GM12878 (cell line): ENCODE results near the gene YWHAQ. TPM values are rescaled to one million over a fixed set of nuclear protein-coding genes. Genes with fewer than 3 reads are reported as not detected.
A peak's percentile ranks its signal among the peaks of the same experiment; 100 is the strongest.

Experiments
- BMI1 ChIP-seq: fragments of 450-650 bp; IDR thresholded peaks from 2 replicates; pipeline ENCODE4 v1.6.1; 2016; ENCODE audit warnings: mild to moderate bottlenecking, moderate library complexity, borderline replicate concordance
- CBX5 ChIP-seq: sonication (generic); IDR thresholded peaks from 2 replicates; pipeline ENCODE4 v1.6.1; 2016; ENCODE audit warnings: low read depth, moderate library complexity, mild to moderate bottlenecking, inconsistent platforms
- ELK1 ChIP-seq: IDR thresholded peaks from 2 replicates; pipeline ENCODE4 v1.6.1; 2012; ENCODE audit warnings: low read depth, low read length, improper control_type of control experiment
- EZH2 ChIP-seq: IDR thresholded peaks from 2 replicates; pipeline ENCODE4 v1.6.1; 2012; ENCODE audit warnings: low read depth, mild to moderate bottlenecking, control low read depth, inconsistent platforms, low read length, borderline replicate concordance; ENCODE audit not compliant: control insufficient read depth
- MEF2B ChIP-seq: fragments of 450-650 bp; IDR thresholded peaks from 2 replicates; pipeline ENCODE4 v1.6.1; 2018; ENCODE audit warnings: mild to moderate bottlenecking, moderate library complexity; ENCODE audit not compliant: partially characterized antibody, poor library complexity, severe bottlenecking
- MLLT1 ChIP-seq: fragments of 450-650 bp; IDR thresholded peaks from 2 replicates; pipeline ENCODE4 v1.6.1; 2016; ENCODE audit warnings: mild to moderate bottlenecking
- MXI1 ChIP-seq: fragments of 150-350 bp; IDR thresholded peaks from 2 replicates; pipeline ENCODE4 v1.6.1; 2011; ENCODE audit warnings: low read depth, mild to moderate bottlenecking, inconsistent platforms, low read length, improper control_type of control experiment
- MYC ChIP-seq: IDR thresholded peaks from 2 replicates; pipeline ENCODE4 v1.6.1; 2011; ENCODE audit warnings: mild to moderate bottlenecking, low read length, moderate library complexity, inconsistent platforms; ENCODE audit not compliant: insufficient read depth, insufficient replicate concordance, insufficient read length, severe bottlenecking
- NFXL1 ChIP-seq: fragments of 450-650 bp; IDR thresholded peaks from 2 replicates; pipeline ENCODE4 v1.6.1; 2017; ENCODE audit warnings: antibody characterized with exemption, mild to moderate bottlenecking, borderline replicate concordance
- NFYA ChIP-seq: IDR thresholded peaks from 2 replicates; pipeline ENCODE4 v1.6.1; 2011; ENCODE audit warnings: low read depth, mild to moderate bottlenecking, low read length, improper control_type of control experiment, borderline replicate concordance
- NR2C1 ChIP-seq: fragments of 450-650 bp; IDR thresholded peaks from 2 replicates; pipeline ENCODE4 v1.6.1; 2017; ENCODE audit warnings: antibody characterized with exemption, mild to moderate bottlenecking, moderate library complexity
- NR2C2 ChIP-seq: IDR thresholded peaks from 2 replicates; pipeline ENCODE4 v1.6.1; 2011; ENCODE audit warnings: borderline replicate concordance, low read depth; ENCODE audit not compliant: control insufficient read depth, insufficient read length
- SIN3A ChIP-seq: IDR thresholded peaks from 2 replicates; pipeline ENCODE4 v1.6.1; 2012; ENCODE audit warnings: low read depth, low read length, improper control_type of control experiment
- SMARCA5 ChIP-seq: fragments of 450-650 bp; IDR thresholded peaks from 2 replicates; pipeline ENCODE4 v1.6.1; 2017; ENCODE audit warnings: mild to moderate bottlenecking
- SP1 ChIP-seq: IDR thresholded peaks from one replicate; pipeline ENCODE4 v1.6.1; 2011; ENCODE audit warnings: low read depth, low read length
- ZBTB4 ChIP-seq: fragments of 450-650 bp; formaldehyde crosslinking; IDR thresholded peaks from 2 replicates; pipeline ENCODE4 v1.4.0; 2022; ENCODE audit warnings: mild to moderate bottlenecking, moderate library complexity
- ZNF207 ChIP-seq: fragments of 450-650 bp; IDR thresholded peaks from 2 replicates; pipeline ENCODE4 v1.6.1; 2014; ENCODE audit warnings: antibody characterized with exemption, mild to moderate bottlenecking, borderline replicate concordance
- ZNF274 ChIP-seq: IDR thresholded peaks from one replicate; pipeline ENCODE4 v1.8.0; 2011; ENCODE audit not compliant: insufficient read length, insufficient read depth
- ZNF687 ChIP-seq: fragments of 450-650 bp; IDR thresholded peaks from 2 replicates; pipeline ENCODE4 v1.6.1; 2017; ENCODE audit warnings: mild to moderate bottlenecking, moderate library complexity
- polyA plus RNA-seq, 11 experiments: library from polyadenylated mRNA; depleted of rRNA in 4 of 11; unstranded in 6 of 11; stranded (reverse) in 5 of 11; fragments of >200 nt; fragmentation: Nextera tagmentation in 4 of 11; fragmentation: Illumina TruSeq in 1 of 11; extraction: Ambion mirVana in 4 of 11; extraction: Trizol in 1 of 11; gene quantifications; 1 replicate in 1 of 11; 2 replicates in 10 of 11; pipeline versions ENCODE4 v1.2.1 to v1.2.3, GENCODE V29; 2011 to 2016; ENCODE audit warnings: inconsistent platforms in 2 of 11, missing spikeins in 2 of 11, low read depth in 1 of 11
- total RNA-seq, 4 experiments: library from RNA; depleted of rRNA in 3 of 4; stranded (reverse); fragments of >200 nt in 3 of 4; fragmentation: Illumina TruSeq in 1 of 4; extraction: Trizol in 1 of 4; gene quantifications; 2 replicates each; pipeline versions ENCODE4 v1.2.1 to v1.2.3, GENCODE V29; 2013 to 2021

Gene YWHAQ
- total and polyA plus RNA-seq, 10 of the 15 experiments (the other 5 are each of a cell fraction or from before 2014, with no cell fraction given), result 63.0 to 515 (median 219) TPM

- TF ChIP-seq ZBTB4, result no peak
- TF ChIP-seq EZH2, result no peak
- no peak for TF ChIP-seq ZNF274
- TF ChIP-seq CBX5, result peak; percentile 99
- TF ChIP-seq SP1, result peak; percentile 93
- peak; percentile 77 for TF ChIP-seq MXI1
- TF ChIP-seq SIN3A, result no peak
- no peak for TF ChIP-seq ZNF687
- no peak; the same call in 1 of the 2 replicates for TF ChIP-seq SMARCA5
- peak; percentile 28; the same call in 1 of the 2 replicates for TF ChIP-seq ZNF207
- TF ChIP-seq NR2C2, result no peak
- TF ChIP-seq MEF2B, result peak; percentile 67
- peak; percentile 32 for TF ChIP-seq MYC
- no peak for TF ChIP-seq ELK1
- TF ChIP-seq NFXL1, result no peak
- peak; percentile 33; the same call in 1 of the 2 replicates for TF ChIP-seq NFYA
- TF ChIP-seq NR2C1, result no peak
- TF ChIP-seq BMI1, result peak; percentile 96
- 0 out of 2 replicates have a peak, but pooled peaks have one; percentile 51 for TF ChIP-seq MLLT1
Measured at GRCh38 chr2:9630736-9631552, at the start of gene YWHAQ (continued).
